Measurements from ENCODE around the gene AGAP1. TPM values are rescaled to one million over a fixed set of nuclear protein-coding genes. Genes with fewer than 3 reads are reported as not detected.

The AGAP1 gene
- total RNA-seq, 4 donors from 2014 or later, result 23.4 to 46.5 (median 29.3) TPM

DNA sequence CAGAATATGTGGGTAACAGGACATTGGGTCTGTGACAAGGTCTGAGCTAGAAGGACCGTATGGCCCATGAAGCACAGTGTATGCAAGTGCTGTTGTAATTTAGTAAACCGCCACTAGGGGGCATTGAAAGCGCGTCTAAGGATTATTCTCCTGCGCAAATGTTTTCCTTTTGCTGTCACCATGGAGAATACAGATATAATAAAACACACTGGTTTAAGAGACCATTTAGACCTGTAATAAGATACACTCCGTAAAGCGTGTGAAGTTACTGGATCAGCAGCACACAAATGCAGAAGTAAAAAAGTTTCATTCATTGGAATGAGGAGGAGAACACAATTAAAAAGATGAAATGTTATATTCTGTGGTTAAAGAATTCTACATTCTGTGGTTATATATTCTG lies 272.4 kb downstream of the AGAP1 start:
- peak; percentile 65 to 66 for DNase-seq
- Histone ChIP-seq H3K4me3 (replicated peaks in 1 of 3) (no peak overlapping the region), H3K27ac (no peak overlapping the region), H3K9me3 (no peaks in the 10 kb centered on the region), H3K4me1 (peaks cover 0 to 3% of the 10 kb centered on the region in 2 donors), H3K27me3 (no peaks in the 10 kb centered on the region), H3K36me3 (no peaks in the 10 kb centered on the region)
- 2% methylated on average over 7 of the region's 7 CpGs for WGBS, 2 donors
- TF ChIP-seq, protein P1, sequence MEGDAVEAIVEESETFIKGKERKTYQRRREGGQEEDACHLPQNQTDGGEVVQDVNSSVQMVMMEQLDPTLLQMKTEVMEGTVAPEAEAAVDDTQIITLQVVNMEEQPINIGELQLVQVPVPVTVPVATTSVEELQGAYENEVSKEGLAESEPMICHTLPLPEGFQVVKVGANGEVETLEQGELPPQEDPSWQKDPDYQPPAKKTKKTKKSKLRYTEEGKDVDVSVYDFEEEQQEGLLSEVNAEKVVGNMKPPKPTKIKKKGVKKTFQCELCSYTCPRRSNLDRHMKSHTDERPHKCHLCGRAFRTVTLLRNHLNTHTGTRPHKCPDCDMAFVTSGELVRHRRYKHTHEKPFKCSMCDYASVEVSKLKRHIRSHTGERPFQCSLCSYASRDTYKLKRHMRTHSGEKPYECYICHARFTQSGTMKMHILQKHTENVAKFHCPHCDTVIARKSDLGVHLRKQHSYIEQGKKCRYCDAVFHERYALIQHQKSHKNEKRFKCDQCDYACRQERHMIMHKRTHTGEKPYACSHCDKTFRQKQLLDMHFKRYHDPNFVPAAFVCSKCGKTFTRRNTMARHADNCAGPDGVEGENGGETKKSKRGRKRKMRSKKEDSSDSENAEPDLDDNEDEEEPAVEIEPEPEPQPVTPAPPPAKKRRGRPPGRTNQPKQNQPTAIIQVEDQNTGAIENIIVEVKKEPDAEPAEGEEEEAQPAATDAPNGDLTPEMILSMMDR (IDR thresholded peaks at IDR 0.05), result peak; percentile 82 to 96 (median 89)
- no peak for TF ChIP-seq POLR2A (IDR thresholded peaks at IDR 0.05)
- intact Hi-C loops (cut with DNase I), result no loop called here

DNA sequence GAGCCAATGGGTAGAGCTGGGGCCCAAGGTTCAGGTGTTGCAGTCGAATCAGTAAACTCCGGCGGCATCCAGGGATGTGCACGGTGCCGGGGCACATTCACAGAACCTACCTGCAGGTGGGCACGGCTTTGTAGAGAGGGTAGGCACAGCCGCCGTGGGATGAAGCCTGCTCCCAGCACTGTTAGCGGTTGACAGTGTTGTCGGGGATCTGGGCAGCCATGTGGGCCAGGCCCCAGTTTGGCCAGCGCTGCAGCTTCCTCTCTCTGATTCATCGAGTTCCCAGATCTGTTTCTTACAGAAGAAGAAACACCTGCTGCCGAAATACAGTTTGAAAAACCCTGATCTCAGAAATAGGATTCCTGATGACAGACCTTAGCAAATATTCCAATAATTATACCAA lies 274.8 kb downstream of the AGAP1 start:
- DNase-seq, result no peak
- no peak for TF ChIP-seq POLR2A (IDR thresholded peaks at IDR 0.05)
- TF ChIP-seq, protein P1 (IDR thresholded peaks at IDR 0.05), result no peak
- WGBS, 2 donors, result 95 to 97% methylated on average over 13 of the region's 13 CpGs
- Histone ChIP-seq H3K36me3 (no peaks in the 10 kb centered on the region), H3K4me1 (peaks cover 0 to 3% of the 10 kb centered on the region in 2 donors), H3K27ac (no peak overlapping the region), H3K27me3 (no peaks in the 10 kb centered on the region), H3K9me3 (no peaks in the 10 kb centered on the region), H3K4me3 (replicated peaks in 1 of 3) (no peak overlapping the region)
- intact Hi-C loops (cut with DNase I), result no loop called here

DNA sequence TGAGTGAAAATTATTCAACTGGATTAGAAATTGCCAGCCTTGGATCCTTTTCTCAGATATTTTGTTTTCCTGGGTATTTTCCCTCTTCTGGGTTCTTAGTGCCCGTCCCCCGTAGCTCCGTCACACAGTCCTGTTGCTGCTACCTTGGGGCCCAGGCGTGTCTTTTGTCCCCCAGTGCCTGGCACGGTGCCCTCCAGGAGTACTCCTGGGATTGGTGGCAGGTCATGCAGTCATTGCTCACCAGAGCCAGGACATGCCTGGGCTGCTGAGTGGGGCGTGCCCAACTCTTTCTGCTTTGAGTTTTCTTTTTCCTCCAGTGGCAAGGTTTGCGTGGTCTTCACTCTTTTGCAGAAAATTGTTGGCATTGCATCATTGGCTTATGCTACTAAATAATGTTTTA lies 275.2 kb downstream of the AGAP1 start:
- DNase-seq, result peak; percentile 87 to 96
- no peak overlapping the region for H3K27ac ChIP-seq
- H3K4me3 ChIP-seq (replicated peaks in 1 of 3), result no peak overlapping the region
- H3K9me3 ChIP-seq, result no peaks in the 10 kb centered on the region
- H3K4me1 ChIP-seq, result peaks cover 0 to 3% of the 10 kb centered on the region in 2 donors
- TF ChIP-seq, protein P1 (IDR thresholded peaks at IDR 0.05), result no peak
- no peak for TF ChIP-seq POLR2A (IDR thresholded peaks at IDR 0.05)
- no peaks in the 10 kb centered on the region for H3K36me3 ChIP-seq
- H3K27me3 ChIP-seq, result no peaks in the 10 kb centered on the region
- intact Hi-C loops (cut with DNase I), result no loop called here
- WGBS, 2 donors, result 25 to 38% methylated on average over 7 of the region's 7 CpGs

DNA sequence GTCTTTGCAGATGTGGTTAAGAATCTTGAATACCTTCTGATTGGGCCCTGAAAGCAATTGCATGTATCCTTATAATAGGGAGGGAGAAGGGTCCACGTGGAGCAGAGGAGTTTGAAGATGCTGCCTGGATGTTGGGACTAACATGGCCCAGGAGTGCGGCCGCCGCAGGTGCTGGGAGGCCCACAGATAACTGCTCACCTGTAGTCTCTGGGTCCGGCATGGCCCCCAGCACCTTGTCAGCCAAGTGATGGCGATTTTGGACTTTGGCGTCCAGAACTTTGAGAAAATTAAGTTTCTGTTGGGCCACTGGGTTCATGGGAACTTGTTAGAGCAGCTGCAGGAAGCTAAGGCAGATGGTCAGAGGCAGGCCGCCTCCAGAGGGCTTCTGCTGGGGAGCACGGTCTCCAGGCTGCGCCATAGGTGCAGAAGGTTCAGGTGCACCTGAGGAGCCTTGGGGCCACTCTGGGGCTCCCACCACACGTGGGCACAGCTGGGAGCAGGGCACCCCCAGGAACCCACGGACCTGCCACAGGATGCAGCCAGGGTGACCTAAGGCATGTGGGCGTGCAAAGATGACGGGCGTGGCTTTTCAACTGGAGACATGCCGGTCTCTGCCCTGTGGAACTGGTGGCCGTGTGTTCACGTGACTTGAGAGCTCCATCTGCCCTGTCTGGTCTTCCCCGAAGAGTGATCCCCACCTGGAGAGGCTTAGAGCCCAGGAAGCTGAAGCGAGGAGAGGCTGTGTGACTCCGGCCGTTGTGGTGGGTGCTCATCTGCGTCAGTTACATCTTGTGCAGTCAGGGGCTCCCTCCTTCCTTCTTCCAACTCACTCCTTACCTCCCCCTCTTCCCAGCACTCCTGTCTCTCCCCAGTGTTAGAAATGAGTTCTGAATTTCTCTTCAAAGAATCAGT lies 277.3 kb downstream of the AGAP1 start:
- WGBS, 2 donors, result 91 to 96% methylated on average over 17 to 23 of the region's 23 CpGs
- Histone ChIP-seq H3K36me3 (no peaks in the 10 kb centered on the region), H3K9me3 (no peaks in the 10 kb centered on the region), H3K27me3 (no peaks in the 10 kb centered on the region), H3K27ac (no peak overlapping the region), H3K4me1 (peaks cover 0 to 3% of the 10 kb centered on the region in 2 donors), H3K4me3 (replicated peaks in 1 of 3) (no peak overlapping the region)
- intact Hi-C loops (cut with DNase I), result no loop called here
- TF ChIP-seq, protein P1 (IDR thresholded peaks at IDR 0.05), result no peak
- TF ChIP-seq POLR2A (IDR thresholded peaks at IDR 0.05), result no peak
- no peak for DNase-seq

Data from thyroid gland (tissue), 4 donors.